DND-41 (cell line): ENCODE measurements around the gene PPFIA1.

Experiments
- ATAC-seq: fragments of 200-7000 bp; cut with Tn5 transposase; 3 replicates; pipeline ENCODE4 v1.9.1; 2021; ENCODE audit warnings: low read depth; ENCODE audit not compliant: insufficient read depth
- DNase-seq: peaks from one replicate; pipeline ENCODE4 v3.0.0-alpha.2; 2020
- H2AFZ ChIP-seq: 2 replicates; pipeline ENCODE4 v1.6.0; 2012; ENCODE audit warnings: low read depth, low read length
- H3K27ac ChIP-seq: 2 replicates; pipeline ENCODE4 v1.5.1; 2012; ENCODE audit warnings: low read length, inconsistent platforms
- H3K27me3 ChIP-seq: fragments of 200-600 bp; sonication (generic); 2 replicates; pipeline ENCODE4 v1.6.0; 2012; ENCODE audit warnings: low read length, mild to moderate bottlenecking, inconsistent platforms; ENCODE audit not compliant: insufficient read depth, poor library complexity
- H3K36me3 ChIP-seq: 2 replicates; pipeline ENCODE4 v1.5.1; 2012; ENCODE audit warnings: low read length, inconsistent platforms; ENCODE audit not compliant: insufficient read depth
- H3K4me1 ChIP-seq: 2 replicates; pipeline ENCODE4 v1.5.1; 2012; ENCODE audit warnings: mild to moderate bottlenecking, low read length; ENCODE audit not compliant: insufficient read depth
- H3K4me2 ChIP-seq: 2 replicates; pipeline ENCODE4 v1.6.0; 2012; ENCODE audit warnings: mild to moderate bottlenecking, moderate library complexity, low read length, inconsistent platforms; ENCODE audit not compliant: insufficient read depth
- H3K4me3 ChIP-seq, 2 experiments: fragments of 200-600 bp in 1 of 2; shearing (Covaris generic) in 1 of 2; 2 replicates each; pipeline ENCODE4 v1.5.1; 2012 to 2016; ENCODE audit warnings: inconsistent platforms in 2 of 2, low read length in 2 of 2, mild to moderate bottlenecking in 2 of 2, low read depth in 1 of 2, moderate library complexity in 1 of 2
- H3K79me2 ChIP-seq: 2 replicates; pipeline ENCODE4 v1.6.0; 2012; ENCODE audit warnings: low read length, inconsistent platforms; ENCODE audit not compliant: insufficient read depth
- H3K9ac ChIP-seq: 2 replicates; pipeline ENCODE4 v1.6.0; 2012; ENCODE audit warnings: low read depth, mild to moderate bottlenecking, inconsistent platforms, low read length, moderate library complexity
- H3K9me3 ChIP-seq: 2 replicates; pipeline ENCODE4 v1.5.1; 2012; ENCODE audit warnings: low read length, moderate library complexity, mild to moderate bottlenecking, inconsistent platforms; ENCODE audit not compliant: insufficient read depth, severe bottlenecking
- H4K20me1 ChIP-seq: 2 replicates; pipeline ENCODE4 v1.6.0; 2012; ENCODE audit warnings: low read length; ENCODE audit not compliant: insufficient read depth
- CTCF ChIP-seq: IDR thresholded peaks from 2 replicates; pipeline ENCODE4 v1.5.1; 2012; ENCODE audit warnings: borderline replicate concordance, low read length, moderate library complexity, mild to moderate bottlenecking; ENCODE audit not compliant: poor library complexity, severe bottlenecking; ENCODE audit errors: extremely low read depth
- EZH2 ChIP-seq: IDR thresholded peaks from 3 replicates; pipeline ENCODE4 v1.6.1; 2012; ENCODE audit warnings: borderline replicate concordance, low read depth, mild to moderate bottlenecking, moderate library complexity, low read length, inconsistent platforms; ENCODE audit not compliant: severe bottlenecking

PPFIA1 gene

GRCh38 chr11:70415191-70415590, 144.7 kb downstream of the PPFIA1 start:
- H3K9me3 ChIP-seq, result no peaks in the 10 kb centered on the region
- no peaks in the 10 kb centered on the region for H3K36me3 ChIP-seq
- peaks cover 7% of the 10 kb centered on the region; the same call in 1 of the 2 replicates for H4K20me1 ChIP-seq
- ATAC-seq, result no peak
- no peak overlapping the region for H3K9ac ChIP-seq
- H3K79me2 ChIP-seq, result no peaks in the 10 kb centered on the region
- H3K4me3 ChIP-seq, result no peak overlapping the region
- H3K27me3 ChIP-seq, result no peaks in the 10 kb centered on the region
- H3K4me2 ChIP-seq, result no peak overlapping the region
- no peak overlapping the region for H2AFZ ChIP-seq
- TF ChIP-seq CTCF (peak; percentile 26), EZH2 (no peak)
- no peaks in the 10 kb centered on the region for H3K4me1 ChIP-seq
- no peak overlapping the region for H3K27ac ChIP-seq
- DNase-seq, result no peak

- Histone ChIP-seq H3K36me3 (no peaks in the 10 kb centered on the region), H3K27ac (no peak overlapping the region)
Measured at GRCh38 chr11:70415642-70416395, 145.3 kb downstream of the PPFIA1 start.

GRCh38 chr11:70416881-70417280, 146.4 kb downstream of the PPFIA1 start:
- Histone ChIP-seq H3K4me3 (no peak overlapping the region), H2AFZ (no peak overlapping the region), H3K27me3 (no peaks in the 10 kb centered on the region), H3K79me2 (no peaks in the 10 kb centered on the region), H4K20me1 (peaks cover 4% of the 10 kb centered on the region; the same call in 1 of the 2 replicates), H3K9me3 (no peaks in the 10 kb centered on the region), H3K4me1 (no peaks in the 10 kb centered on the region), H3K9ac (no peak overlapping the region), H3K4me2 (no peak overlapping the region), H3K27ac (no peak overlapping the region), H3K36me3 (no peaks in the 10 kb centered on the region)
- ATAC-seq (no peak), DNase-seq (no peak)
- no peak for TF ChIP-seq EZH2
- no peak for TF ChIP-seq CTCF

More at GRCh38 chr11:70415642-70416395, 145.3 kb downstream of the PPFIA1 start:
- H3K9me3 ChIP-seq, result no peaks in the 10 kb centered on the region
- TF ChIP-seq CTCF (no peak), EZH2 (no peak)
- no peak overlapping the region for H3K9ac ChIP-seq
- DNase-seq, result no peak
- H3K4me1 ChIP-seq, result no peaks in the 10 kb centered on the region
- no peak overlapping the region for H2AFZ ChIP-seq
- H3K4me2 ChIP-seq, result no peak overlapping the region
- no peaks in the 10 kb centered on the region for H3K27me3 ChIP-seq
- H4K20me1 ChIP-seq, result peaks cover 4% of the 10 kb centered on the region; the same call in 1 of the 2 replicates
- H3K4me3 ChIP-seq, result no peak overlapping the region
- H3K79me2 ChIP-seq, result no peaks in the 10 kb centered on the region
- ATAC-seq, result no peak

GRCh38 chr11:70418130-70418529, 147.6 kb downstream of the PPFIA1 start:
- DNase-seq (no peak), ATAC-seq (no peak)
- no peaks in the 10 kb centered on the region for H3K4me1 ChIP-seq
- H3K27me3 ChIP-seq, result no peaks in the 10 kb centered on the region
- no peak overlapping the region for H3K27ac ChIP-seq
- no peak overlapping the region for H3K4me3 ChIP-seq
- H3K36me3 ChIP-seq, result no peaks in the 10 kb centered on the region
- no peaks in the 10 kb centered on the region for H3K9me3 ChIP-seq
- H4K20me1 ChIP-seq, result peaks cover 7% of the 10 kb centered on the region; the same call in 1 of the 2 replicates
- H3K79me2 ChIP-seq, result no peaks in the 10 kb centered on the region
- TF ChIP-seq EZH2 (no peak), CTCF (no peak)
- H3K9ac ChIP-seq, result no peak overlapping the region
- H3K4me2 ChIP-seq, result no peak overlapping the region
- H2AFZ ChIP-seq, result no peak overlapping the region
